SK-N-MC (cell line): ENCODE data around the gene ZDHHC21.

Experiments used
- DNase-seq: peaks from one replicate; pipeline ENCODE4 v3.0.0-alpha.2; 2011; ENCODE audit warnings: low read depth, low spot score
- H3K27ac ChIP-seq: fragments of 200-600 bp; sonication (generic); 2 replicates; pipeline ENCODE4 v1.5.1; 2016; ENCODE audit warnings: mixed run types
- H3K36me3 ChIP-seq: fragments of 200-600 bp; sonication (generic); 2 replicates; pipeline ENCODE4 v1.6.1; 2017; ENCODE audit warnings: antibody characterized with exemption, low read length, mixed read lengths; ENCODE audit not compliant: insufficient read depth
- H3K4me3 ChIP-seq: fragments of 200-600 bp; sonication (generic); 2 replicates; pipeline ENCODE4 v1.5.1; 2016
- H3K9ac ChIP-seq: fragments of 200-600 bp; sonication (generic); 2 replicates; pipeline ENCODE4 v1.8.0; 2017; ENCODE audit warnings: mixed run types, mixed read lengths; ENCODE audit not compliant: insufficient read length
- H3K9me3 ChIP-seq: fragments of 200-600 bp; sonication (generic); 2 replicates; pipeline ENCODE4 v1.6.1; 2017; ENCODE audit warnings: low read depth, mild to moderate bottlenecking, antibody characterized with exemption, low read length, moderate library complexity, mixed read lengths
- EZH2 ChIP-seq: fragments of 200-600 bp; sonication (generic); IDR thresholded peaks from one replicate; pipeline ENCODE4 v1.6.1; 2017; ENCODE audit warnings: antibody characterized with exemption
- FOXP2 ChIP-seq: optimal IDR thresholded peaks from 2 replicates; pipeline ENCODE3; 2011; ENCODE audit warnings: mild to moderate bottlenecking, moderate library complexity; ENCODE audit not compliant: insufficient read depth; ENCODE audit errors: extremely low read length, control extremely low read depth
- POLR2AphosphoS5 ChIP-seq: IDR thresholded peaks from 2 replicates; pipeline ENCODE4 v1.6.1; 2012; ENCODE audit warnings: mild to moderate bottlenecking, low read depth, low read length, borderline replicate concordance

Gene ZDHHC21, protein sequence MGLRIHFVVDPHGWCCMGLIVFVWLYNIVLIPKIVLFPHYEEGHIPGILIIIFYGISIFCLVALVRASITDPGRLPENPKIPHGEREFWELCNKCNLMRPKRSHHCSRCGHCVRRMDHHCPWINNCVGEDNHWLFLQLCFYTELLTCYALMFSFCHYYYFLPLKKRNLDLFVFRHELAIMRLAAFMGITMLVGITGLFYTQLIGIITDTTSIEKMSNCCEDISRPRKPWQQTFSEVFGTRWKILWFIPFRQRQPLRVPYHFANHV

DNA sequence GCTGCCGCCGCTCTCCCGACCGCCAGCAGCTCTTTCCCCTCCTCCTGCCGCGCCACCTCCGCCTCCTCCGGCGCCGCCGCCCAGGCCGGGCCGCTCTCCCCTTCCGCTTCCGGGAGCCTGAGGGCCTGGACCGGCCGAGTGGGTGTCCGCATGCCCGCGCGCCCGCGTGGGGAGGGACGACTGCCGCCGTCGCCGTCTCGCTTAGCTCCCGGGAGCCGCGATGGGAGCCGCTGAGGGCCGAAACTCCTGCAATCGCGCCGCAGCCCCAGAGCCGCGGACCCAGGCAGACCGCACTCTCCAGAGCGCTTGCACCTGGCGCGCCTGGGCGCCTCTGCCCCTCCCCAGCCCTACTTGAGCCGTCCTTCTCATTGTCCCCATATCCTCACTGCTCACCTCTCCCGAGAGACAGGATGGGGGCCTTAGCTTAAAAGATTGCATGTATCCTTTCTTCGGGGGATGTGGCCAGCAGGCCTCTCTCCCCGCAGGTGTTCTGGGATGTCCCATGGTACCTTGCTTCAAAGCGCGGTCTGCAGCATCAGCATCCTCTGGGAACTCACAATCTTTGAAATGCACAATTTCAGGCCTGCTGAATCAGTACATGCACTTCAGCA lies at the start of gene ZDHHC21:
Gene ZDHHC21 (minus strand): TSS at position 182 of the 611 bp plus-strand sequence. CDS start 19,092 bp downstream, outside the sequence.
- peak within 1 kb of the TSS; percentile 80 for H3K4me3 ChIP-seq
- peaks cover 19% of the 10 kb centered on the region for H3K36me3 ChIP-seq
- H3K27ac ChIP-seq, result peak within 1 kb of the TSS; percentile 7; the same call in 1 of the 2 replicates
- DNase-seq, result no peak
- H3K9ac ChIP-seq, result peak within 1 kb of the TSS; percentile 74
- TF ChIP-seq EZH2 (no peak), POLR2AphosphoS5 (peak; percentile 67; the same call in 1 of the 2 replicates), FOXP2 (no peak)
- no peaks in the 10 kb centered on the region for H3K9me3 ChIP-seq

DNA sequence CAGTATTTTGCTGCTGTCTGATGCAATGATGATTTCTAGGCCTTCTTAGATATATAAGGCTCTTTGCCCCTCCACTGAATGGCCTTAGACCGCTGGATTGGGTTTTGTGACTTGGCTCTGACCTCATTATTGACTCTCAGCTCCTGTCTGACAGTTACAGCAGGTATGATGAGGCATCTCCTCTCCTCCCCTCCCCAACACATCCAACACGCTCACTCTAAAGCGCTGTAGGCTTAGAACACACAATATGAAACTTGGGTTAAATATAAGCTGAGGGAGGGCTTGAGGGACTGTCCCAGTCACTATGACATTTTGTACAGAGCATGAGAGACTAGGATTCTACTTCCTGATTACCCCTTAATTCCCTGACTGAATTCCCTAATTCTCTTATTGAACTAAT lies 48.1 kb upstream of the ZDHHC21 start:
- TF ChIP-seq POLR2AphosphoS5, result no peak
- no peak for TF ChIP-seq EZH2
- TF ChIP-seq FOXP2, result no peak

DNA sequence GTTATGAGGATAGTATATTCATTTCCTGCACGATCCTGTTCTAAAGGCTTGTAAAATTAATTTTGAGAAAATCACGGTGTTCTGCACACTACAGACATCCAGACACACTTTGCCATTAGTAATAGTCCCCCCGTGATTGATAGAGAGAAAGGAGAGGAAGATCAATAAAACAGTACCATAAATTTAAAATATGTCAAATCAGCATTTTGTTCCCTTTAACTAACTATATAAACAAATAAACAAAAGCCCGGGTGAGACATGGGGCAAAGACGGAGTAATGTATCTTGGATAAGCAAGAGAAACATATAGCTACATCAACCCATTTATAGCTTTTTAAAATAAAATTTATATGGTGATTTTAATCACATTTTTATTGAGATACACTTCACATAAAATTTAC lies 39.9 kb upstream of the ZDHHC21 start:
- TF ChIP-seq FOXP2 (no peak), EZH2 (no peak), POLR2AphosphoS5 (no peak)
- no peak for DNase-seq
- Histone ChIP-seq H3K4me3 (no peak overlapping the region), H3K9ac (no peak overlapping the region), H3K9me3 (no peaks in the 10 kb centered on the region), H3K36me3 (peaks cover 7% of the 10 kb centered on the region), H3K27ac (peak overlapping the region; percentile 21; the same call in 1 of the 2 replicates)

More for the DNA sequence above, 48.1 kb upstream of the ZDHHC21 start:
- Histone ChIP-seq H3K36me3 (peaks cover 24% of the 10 kb centered on the region), H3K9ac (no peak overlapping the region), H3K4me3 (no peak overlapping the region), H3K27ac (no peak overlapping the region), H3K9me3 (no peaks in the 10 kb centered on the region)
- no peak for DNase-seq

DNA sequence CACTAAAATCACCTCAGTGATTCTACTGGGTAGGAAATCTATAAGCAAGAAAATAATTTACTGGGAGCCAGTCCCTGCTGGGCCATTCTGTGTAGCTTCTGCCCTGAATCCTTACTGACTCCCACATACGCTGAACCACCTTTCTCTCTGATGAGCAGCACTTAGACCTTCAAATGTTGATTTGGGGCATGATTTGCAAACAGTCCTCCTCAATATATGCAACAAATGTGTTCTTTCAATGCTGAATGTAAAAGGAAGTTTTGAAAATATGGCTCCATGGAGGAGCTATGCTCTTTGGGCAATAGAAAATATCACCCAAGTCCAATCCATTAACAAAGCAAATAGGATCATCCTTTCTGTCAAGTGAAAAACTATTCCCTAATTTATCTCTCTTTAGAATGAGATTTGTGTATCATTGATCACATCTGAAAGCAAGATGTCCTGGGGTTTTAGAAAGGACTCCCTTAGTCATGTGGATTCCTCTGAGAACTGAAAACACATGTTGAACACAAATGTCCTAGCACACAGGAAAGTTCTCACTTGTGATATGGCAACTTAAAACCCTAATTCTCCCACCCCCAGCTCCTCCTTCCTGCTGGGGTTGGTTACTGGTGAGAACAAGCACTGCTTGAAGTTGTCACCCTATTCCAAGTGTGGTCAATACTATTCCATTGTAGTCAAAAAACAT lies 38.2 kb upstream of the ZDHHC21 start:
- Histone ChIP-seq H3K9ac (no peak overlapping the region), H3K4me3 (no peak overlapping the region), H3K9me3 (no peaks in the 10 kb centered on the region), H3K27ac (peak overlapping the region; percentile 54), H3K36me3 (no peaks in the 10 kb centered on the region; the same call in 1 of the 2 replicates)
- DNase-seq, result no peak
- no peak for TF ChIP-seq FOXP2
- no peak for TF ChIP-seq POLR2AphosphoS5
- no peak for TF ChIP-seq EZH2

DNA sequence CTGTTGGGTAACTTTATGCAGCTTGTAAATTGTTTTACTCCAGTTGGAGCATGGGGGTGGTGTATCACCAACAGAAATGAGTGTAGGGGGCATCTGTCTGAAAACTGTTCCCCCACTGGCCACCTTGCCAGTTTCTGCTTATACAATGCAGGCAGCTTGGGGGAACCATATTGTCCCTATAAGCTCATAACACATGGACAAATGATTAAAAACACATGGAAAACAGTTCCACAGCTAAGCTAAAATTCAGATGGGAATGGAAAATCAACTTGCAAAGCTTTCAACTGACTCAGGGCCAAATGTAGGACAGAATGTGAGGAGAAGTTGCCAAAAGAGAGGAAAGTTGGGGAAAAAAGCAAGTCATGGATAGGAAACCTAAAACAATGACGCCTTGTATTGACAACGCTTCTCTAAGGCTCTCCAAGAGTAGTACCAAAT lies 37.2 kb upstream of the ZDHHC21 start:
- TF ChIP-seq FOXP2 (no peak), POLR2AphosphoS5 (no peak), EZH2 (no peak)
- Histone ChIP-seq H3K4me3 (no peak overlapping the region), H3K36me3 (no peaks in the 10 kb centered on the region), H3K9ac (no peak overlapping the region), H3K27ac (peak overlapping the region; percentile 67), H3K9me3 (no peaks in the 10 kb centered on the region)
- DNase-seq, result no peak

DNA sequence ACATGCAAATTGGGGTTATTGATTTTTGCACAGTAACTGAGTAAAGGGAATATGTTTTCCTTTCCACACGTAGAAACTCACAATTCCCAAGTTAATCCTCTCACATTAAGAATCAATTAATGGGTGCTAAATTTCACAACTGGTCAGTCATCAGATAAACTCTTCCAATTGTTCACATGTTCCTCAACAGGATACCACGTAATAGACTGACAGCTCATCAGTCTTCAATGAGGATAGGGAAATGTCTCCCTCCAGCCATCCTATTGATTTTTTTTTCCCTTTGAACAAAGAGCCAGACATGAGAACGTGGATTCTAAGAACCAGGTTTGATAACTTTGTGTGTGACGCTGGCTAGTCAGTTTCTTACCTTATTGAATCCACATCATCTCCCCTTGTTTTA lies 30.1 kb upstream of the ZDHHC21 start:
- no peaks in the 10 kb centered on the region for H3K36me3 ChIP-seq
- no peak for DNase-seq
- H3K9ac ChIP-seq, result no peak overlapping the region
- no peaks in the 10 kb centered on the region for H3K9me3 ChIP-seq
- H3K4me3 ChIP-seq, result no peak overlapping the region
- TF ChIP-seq POLR2AphosphoS5 (no peak), FOXP2 (no peak), EZH2 (no peak)
- H3K27ac ChIP-seq, result peak overlapping the region; percentile 100

DNA sequence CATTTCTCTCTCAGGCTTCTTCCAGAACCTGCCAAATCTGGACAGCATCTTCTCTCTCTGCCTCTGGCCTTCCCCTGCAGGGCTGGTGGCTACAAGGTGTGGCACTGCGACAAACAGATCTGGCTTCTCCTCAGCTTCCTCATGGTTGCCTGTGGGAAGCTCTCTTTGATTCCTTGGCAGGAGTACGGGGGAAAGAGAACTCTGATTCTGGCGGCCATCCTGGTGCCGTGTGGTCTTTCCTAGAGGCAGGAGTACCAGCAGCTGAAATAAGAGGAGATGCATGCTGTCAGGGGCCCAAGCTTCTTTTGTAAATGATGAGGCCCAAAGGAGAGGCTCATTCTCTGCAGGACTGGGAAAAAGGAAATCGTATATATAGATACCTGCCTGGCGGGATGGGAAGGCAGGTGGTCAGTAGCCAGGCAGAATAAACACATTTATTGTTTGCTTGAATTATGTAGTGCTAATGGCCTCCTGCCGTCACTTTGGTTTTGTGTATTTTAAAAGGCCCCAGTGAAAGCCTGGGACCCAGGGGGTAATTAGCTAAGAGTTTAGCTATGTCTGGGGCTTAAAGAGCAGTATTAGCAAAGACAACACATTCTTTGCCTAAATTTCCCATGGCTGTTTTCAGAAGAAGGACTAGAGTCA lies 29.3 kb upstream of the ZDHHC21 start, which contains the start of gene CER1:
Gene CER1 (minus strand): TSS at position 343 of the 645 bp plus-strand sequence. CDS start 61 bp downstream, at position 282.
- Histone ChIP-seq H3K9ac (peak within 1 kb of the TSS; percentile 90), H3K4me3 (peak within 1 kb of the TSS; percentile 83), H3K36me3 (no peaks in the 10 kb centered on the region), H3K9me3 (no peaks in the 10 kb centered on the region), H3K27ac (peak within 1 kb of the TSS; percentile 100)
- TF ChIP-seq FOXP2 (no peak), EZH2 (no peak), POLR2AphosphoS5 (peak; percentile 26; the same call in 1 of the 2 replicates)
- no peak for DNase-seq
